ENCODE measurements around the gene MEN1.

Gene MEN1

GRCh38 chr11:64846998-64847666, 36.8 kb upstream of the MEN1 start (continued):
- TF ChIP-seq ZNF549 (tag by site-specific recombination; IDR thresholded peaks at IDR 0.05) = no peak
- TF ChIP-seq ZNF341 (tag by site-specific recombination; IDR thresholded peaks at IDR 0.05; ENCODE audit: low read depth) = no peak
- TF ChIP-seq ZNF140 (tag by site-specific recombination; IDR thresholded peaks at IDR 0.05) = no peak
- TF ChIP-seq ZNF521 (tag by site-specific recombination; IDR thresholded peaks at IDR 0.05) = no peak
- no peak for TF ChIP-seq ZSCAN23 (tag by site-specific recombination; IDR thresholded peaks at IDR 0.05)
- TF ChIP-seq ZBTB8A (tag by site-specific recombination; IDR thresholded peaks at IDR 0.05) = peak; percentile 54
- no peak for TF ChIP-seq HIC1 (tag by site-specific recombination; IDR thresholded peaks at IDR 0.05)
- no peak for TF ChIP-seq PRDM6 (tag by site-specific recombination; IDR thresholded peaks at IDR 0.05)
- TF ChIP-seq ZNF266 (tag by site-specific recombination; IDR thresholded peaks at IDR 0.05; ENCODE audit: low read depth) = no peak
- no peak for TF ChIP-seq ZNF18 (tag by site-specific recombination; IDR thresholded peaks at IDR 0.05)
- no peak for TF ChIP-seq TRIM28 (IDR thresholded peaks at IDR 0.05; ENCODE audit: borderline replicate concordance, low read length)
- peak; percentile 77 for TF ChIP-seq SP3 (tag by site-specific recombination; IDR thresholded peaks at IDR 0.05)
- TF ChIP-seq ZNF174 (tag by site-specific recombination; IDR thresholded peaks at IDR 0.05) = no peak
- no peak for TF ChIP-seq ZNF433 (tag by site-specific recombination; IDR thresholded peaks at IDR 0.05; ENCODE audit: low read depth)
- no peak for TF ChIP-seq BCL6B (tag by site-specific recombination; IDR thresholded peaks at IDR 0.05)
- no peak for TF ChIP-seq ZBTB1 (tag by site-specific recombination; IDR thresholded peaks at IDR 0.05)
- no peak for TF ChIP-seq SP7 (tag by site-specific recombination; IDR thresholded peaks at IDR 0.05)
- peak; percentile 43; the same call in 1 of the 2 replicates for TF ChIP-seq PATZ1 (tag by site-specific recombination; IDR thresholded peaks at IDR 0.05)
- no peak for TF ChIP-seq ZNF112 (tag by site-specific recombination; IDR thresholded peaks at IDR 0.05)
- TF ChIP-seq ZNF121 (tag by site-specific recombination; IDR thresholded peaks at IDR 0.05) = no peak
- peak; percentile 89 for TF ChIP-seq ZBTB48 (tag by site-specific recombination; IDR thresholded peaks at IDR 0.05)
- no peak for TF ChIP-seq ZNF585B (tag by site-specific recombination; IDR thresholded peaks at IDR 0.05)
- TF ChIP-seq ZNF701 (tag by site-specific recombination; IDR thresholded peaks at IDR 0.05) = no peak
- TF ChIP-seq ZNF692 (tag by site-specific recombination; IDR thresholded peaks at IDR 0.05) = peak; percentile 79; the same call in 1 of the 2 replicates
- TF ChIP-seq ZNF514 (tag by site-specific recombination; IDR thresholded peaks at IDR 0.05) = no peak
- no peak for TF ChIP-seq ZNF155 (tag by site-specific recombination; IDR thresholded peaks at IDR 0.05)
- TF ChIP-seq ZNF501 (tag by site-specific recombination; IDR thresholded peaks at IDR 0.05) = no peak
- no peak for TF ChIP-seq ZNF398 (tag by site-specific recombination; IDR thresholded peaks at IDR 0.05)
- peak; percentile 80 for TF ChIP-seq KLF9 (tag by site-specific recombination; IDR thresholded peaks at IDR 0.05; ENCODE audit: low read depth)

Data from HEK293 (cell line).